GM12878 (cell line): ENCODE results near the gene PARP1. TPM values are rescaled to one million over a fixed set of nuclear protein-coding genes. Genes with fewer than 3 reads are reported as not detected.

Experiments used
- BACH1 ChIP-seq: fragments of 450-650 bp; IDR thresholded peaks from 2 replicates; pipeline ENCODE4 v1.6.1; 2017; ENCODE audit warnings: mild to moderate bottlenecking, borderline replicate concordance
- CBX5 ChIP-seq: sonication (generic); IDR thresholded peaks from 2 replicates; pipeline ENCODE4 v1.6.1; 2016; ENCODE audit warnings: low read depth, moderate library complexity, mild to moderate bottlenecking, inconsistent platforms
- CEBPB ChIP-seq, 2 experiments: fragments of 150-350 bp in 1 of 2; IDR thresholded peaks; 2 replicates each; pipeline ENCODE4 v1.6.1; 2012 to 2014; ENCODE audit warnings: low read depth in 2 of 2, low read length in 2 of 2, borderline replicate concordance in 1 of 2, inconsistent platforms in 1 of 2
- CEBPZ ChIP-seq: fragments of 150-350 bp; IDR thresholded peaks from 2 replicates; pipeline ENCODE4 v1.6.1; 2016; ENCODE audit warnings: low read depth, low read length
- E2F8 ChIP-seq: fragments of 450-650 bp; IDR thresholded peaks from 2 replicates; pipeline ENCODE4 v1.6.1; 2018; ENCODE audit warnings: mild to moderate bottlenecking, low read depth, moderate library complexity; ENCODE audit not compliant: partially characterized antibody
- EZH2 ChIP-seq: IDR thresholded peaks from 2 replicates; pipeline ENCODE4 v1.6.1; 2012; ENCODE audit warnings: low read depth, mild to moderate bottlenecking, control low read depth, inconsistent platforms, low read length, borderline replicate concordance; ENCODE audit not compliant: control insufficient read depth
- IRF5 ChIP-seq: fragments of 450-650 bp; IDR thresholded peaks from 2 replicates; pipeline ENCODE4 v1.6.1; 2017; ENCODE audit warnings: borderline replicate concordance
- KLF5 ChIP-seq: fragments of 450-650 bp; IDR thresholded peaks from 2 replicates; pipeline ENCODE4 v1.6.1; 2014; ENCODE audit warnings: mild to moderate bottlenecking; ENCODE audit not compliant: partially characterized antibody
- NFIC ChIP-seq: IDR thresholded peaks from 2 replicates; pipeline ENCODE4 v1.6.1; 2012; ENCODE audit warnings: low read depth, mild to moderate bottlenecking, inconsistent platforms, low read length, moderate library complexity
- NFXL1 ChIP-seq: fragments of 450-650 bp; IDR thresholded peaks from 2 replicates; pipeline ENCODE4 v1.6.1; 2017; ENCODE audit warnings: antibody characterized with exemption, mild to moderate bottlenecking, borderline replicate concordance
- PML ChIP-seq: IDR thresholded peaks from 2 replicates; pipeline ENCODE4 v1.6.1; 2012; ENCODE audit warnings: low read length, inconsistent platforms
- POU2F2 ChIP-seq: IDR thresholded peaks from 3 replicates; pipeline ENCODE4 v1.6.1; 2011; ENCODE audit warnings: low read depth, mild to moderate bottlenecking, low read length, borderline replicate concordance
- SKIL ChIP-seq: fragments of 450-650 bp; IDR thresholded peaks from 2 replicates; pipeline ENCODE4 v1.6.1; 2017; ENCODE audit warnings: mild to moderate bottlenecking, low read depth, inconsistent platforms; ENCODE audit not compliant: poor library complexity, severe bottlenecking
- SMAD1 ChIP-seq: fragments of 450-650 bp; IDR thresholded peaks from 2 replicates; pipeline ENCODE4 v1.6.1; 2018; ENCODE audit warnings: mild to moderate bottlenecking, low read depth; ENCODE audit not compliant: partially characterized antibody
- SP1 ChIP-seq: IDR thresholded peaks from one replicate; pipeline ENCODE4 v1.6.1; 2011; ENCODE audit warnings: low read depth, low read length
- TAF1 ChIP-seq: IDR thresholded peaks from 2 replicates; pipeline ENCODE4 v1.6.1; 2011; ENCODE audit warnings: mild to moderate bottlenecking, low read depth, low read length, borderline replicate concordance
- TBL1XR1 ChIP-seq: IDR thresholded peaks from 2 replicates; pipeline ENCODE4 v1.6.1; 2012; ENCODE audit warnings: low read depth, low read length, improper control_type of control experiment
- YBX1 ChIP-seq: fragments of 450-650 bp; IDR thresholded peaks from 2 replicates; pipeline ENCODE4 v1.6.1; 2016; ENCODE audit warnings: antibody characterized with exemption
- ZNF217 ChIP-seq: fragments of 450-650 bp; IDR thresholded peaks from 2 replicates; pipeline ENCODE4 v1.6.1; 2017; ENCODE audit warnings: antibody characterized with exemption, mild to moderate bottlenecking
- ZNF24 ChIP-seq: fragments of 450-650 bp; IDR thresholded peaks from 2 replicates; pipeline ENCODE4 v1.6.1; 2017; ENCODE audit warnings: antibody characterized with exemption, mild to moderate bottlenecking
- polyA plus RNA-seq, 11 experiments: library from polyadenylated mRNA; depleted of rRNA in 4 of 11; unstranded in 6 of 11; stranded (reverse) in 5 of 11; fragments of >200 nt; fragmentation: Nextera tagmentation in 4 of 11; fragmentation: Illumina TruSeq in 1 of 11; extraction: Ambion mirVana in 4 of 11; extraction: Trizol in 1 of 11; gene quantifications; 1 replicate in 1 of 11; 2 replicates in 10 of 11; pipeline versions ENCODE4 v1.2.1 to v1.2.3, GENCODE V29; 2011 to 2016; ENCODE audit warnings: inconsistent platforms in 2 of 11, missing spikeins in 2 of 11, low read depth in 1 of 11
- total RNA-seq, 4 experiments: library from RNA; depleted of rRNA in 3 of 4; stranded (reverse); fragments of >200 nt in 3 of 4; fragmentation: Illumina TruSeq in 1 of 4; extraction: Trizol in 1 of 4; gene quantifications; 2 replicates each; pipeline versions ENCODE4 v1.2.1 to v1.2.3, GENCODE V29; 2013 to 2021

The PARP1 gene
- total and polyA plus RNA-seq, 10 of the 15 experiments (the other 5 are each of a cell fraction or from before 2014, with no cell fraction given): 113 to 287 (median 265) TPM

- TF ChIP-seq E2F8 (no peak), EZH2 (no peak), TAF1 (no peak), POU2F2 (no peak), BACH1 (no peak), ZNF24 (peak; percentile 74; the same call in 1 of the 2 replicates), PML (no peak), CEBPB (IDR thresholded peaks at IDR 0.05; ENCODE audit: borderline replicate concordance in 1 of 2, low read depth in 2 of 2, low read length in 2 of 2) (no peak), SP1 (no peak), ZNF217 (no peak), CEBPZ (no peak), NFXL1 (no peak), NFIC (no peak), YBX1 (no peak), CBX5 (no peak), TBL1XR1 (no peak), IRF5 (no peak), SMAD1 (no peak), KLF5 (no peak), SKIL (no peak)
These were observed 4.5 kb downstream of the PARP1 start (continued) for GRCh38 chr1:226403201-226404034.
